HEK293 (cell line): ENCODE measurements around the gene PIM3.

ENCODE experiments used
- BCL6B ChIP-seq: fragments of 450-650 bp; formaldehyde crosslinking; IDR thresholded peaks from 2 replicates; pipeline ENCODE4 v1.5.1; 2017; ENCODE audit warnings: missing biosample characterization, missing genetic modification characterization
- GLIS2 ChIP-seq: fragments of 450-650 bp; formaldehyde crosslinking; IDR thresholded peaks from 2 replicates; pipeline ENCODE4 v1.5.1; 2016; ENCODE audit warnings: missing biosample characterization, missing genetic modification characterization
- KLF8 ChIP-seq: fragments of 450-650 bp; formaldehyde crosslinking; IDR thresholded peaks from 2 replicates; pipeline ENCODE4 v1.5.1; 2016; ENCODE audit warnings: missing biosample characterization, missing genetic modification characterization
- KLF9 ChIP-seq: fragments of 450-650 bp; formaldehyde crosslinking; IDR thresholded peaks from 2 replicates; pipeline ENCODE4 v1.5.1; 2016; ENCODE audit warnings: missing biosample characterization, missing genetic modification characterization, low read depth
- MYNN ChIP-seq: fragments of 450-650 bp; formaldehyde crosslinking; IDR thresholded peaks from 2 replicates; pipeline ENCODE4 v1.5.1; 2016; ENCODE audit warnings: missing biosample characterization, missing genetic modification characterization, borderline replicate concordance
- OSR2 ChIP-seq: fragments of 450-650 bp; formaldehyde crosslinking; IDR thresholded peaks from 2 replicates; pipeline ENCODE4 v1.5.1; 2016; ENCODE audit warnings: missing biosample characterization, missing genetic modification characterization
- PRDM6 ChIP-seq: fragments of 450-650 bp; formaldehyde crosslinking; IDR thresholded peaks from 2 replicates; pipeline ENCODE4 v1.5.1; 2017; ENCODE audit warnings: missing biosample characterization, missing genetic modification characterization
- REPIN1 ChIP-seq: fragments of 450-650 bp; formaldehyde crosslinking; IDR thresholded peaks from 2 replicates; pipeline ENCODE4 v1.5.1; 2017; ENCODE audit warnings: missing biosample characterization, missing genetic modification characterization, low read depth
- SP3 ChIP-seq: fragments of 450-650 bp; formaldehyde crosslinking; IDR thresholded peaks from 2 replicates; pipeline ENCODE4 v1.5.1; 2016; ENCODE audit warnings: missing biosample characterization, missing genetic modification characterization
- ZBTB26 ChIP-seq: fragments of 450-650 bp; formaldehyde crosslinking; optimal IDR thresholded peaks from 2 replicates; pipeline ENCODE3; 2016; ENCODE audit warnings: missing biosample characterization, mild to moderate bottlenecking, missing genetic modification characterization
- ZBTB44 ChIP-seq: fragments of 450-650 bp; IDR thresholded peaks from 2 replicates; pipeline ENCODE4 v1.5.1; 2018; ENCODE audit warnings: missing biosample characterization, mild to moderate bottlenecking, missing genetic modification characterization
- ZBTB48 ChIP-seq: fragments of 450-650 bp; formaldehyde crosslinking; IDR thresholded peaks from 2 replicates; pipeline ENCODE4 v1.5.1; 2016; ENCODE audit warnings: missing biosample characterization, missing genetic modification characterization
- ZNF112 ChIP-seq: fragments of 450-650 bp; formaldehyde crosslinking; IDR thresholded peaks from 2 replicates; pipeline ENCODE4 v1.5.0; 2017; ENCODE audit warnings: missing biosample characterization, missing genetic modification characterization
- ZNF132 ChIP-seq: fragments of 450-650 bp; formaldehyde crosslinking; IDR thresholded peaks from 2 replicates; pipeline ENCODE4 v1.5.1; 2017; ENCODE audit warnings: missing biosample characterization, missing genetic modification characterization, borderline replicate concordance
- ZNF146 ChIP-seq: fragments of 450-650 bp; formaldehyde crosslinking; IDR thresholded peaks from 2 replicates; pipeline ENCODE4 v1.5.1; 2016; ENCODE audit warnings: missing biosample characterization, missing genetic modification characterization
- ZNF169 ChIP-seq: fragments of 450-650 bp; formaldehyde crosslinking; IDR thresholded peaks from 2 replicates; pipeline ENCODE4 v1.5.1; 2016; ENCODE audit warnings: missing biosample characterization, missing genetic modification characterization
- ZNF324 ChIP-seq: fragments of 450-650 bp; formaldehyde crosslinking; IDR thresholded peaks from 2 replicates; pipeline ENCODE4 v1.5.1; 2016; ENCODE audit warnings: missing biosample characterization, missing genetic modification characterization
- ZNF354C ChIP-seq: fragments of 450-650 bp; formaldehyde crosslinking; IDR thresholded peaks from 2 replicates; pipeline ENCODE4 v1.5.1; 2016; ENCODE audit warnings: missing biosample characterization, missing genetic modification characterization, low read depth, borderline replicate concordance
- ZNF404 ChIP-seq: fragments of 450-650 bp; formaldehyde crosslinking; IDR thresholded peaks from 2 replicates; pipeline ENCODE4 v1.5.1; 2017; ENCODE audit warnings: missing biosample characterization, missing genetic modification characterization
- ZNF510 ChIP-seq: fragments of 450-650 bp; formaldehyde crosslinking; IDR thresholded peaks from 2 replicates; pipeline ENCODE4 v1.5.1; 2018; ENCODE audit warnings: mild to moderate bottlenecking, missing genetic modification characterization, missing biosample characterization; ENCODE audit not compliant: insufficient replicate concordance
- ZNF530 ChIP-seq: fragments of 450-650 bp; formaldehyde crosslinking; IDR thresholded peaks from 2 replicates; pipeline ENCODE4 v1.5.1; 2016; ENCODE audit warnings: low read depth, missing biosample characterization, missing genetic modification characterization
- ZNF555 ChIP-seq: fragments of 450-650 bp; formaldehyde crosslinking; conservative IDR thresholded peaks from 2 replicates; pipeline ENCODE4 v1.5.1; 2017; ENCODE audit warnings: missing biosample characterization, mild to moderate bottlenecking, missing genetic modification characterization, inconsistent platforms
- ZNF629 ChIP-seq: fragments of 450-650 bp; formaldehyde crosslinking; IDR thresholded peaks from 2 replicates; pipeline ENCODE4 v1.5.1; 2017; ENCODE audit warnings: missing biosample characterization, missing genetic modification characterization
- ZNF76 ChIP-seq: fragments of 450-650 bp; formaldehyde crosslinking; IDR thresholded peaks from 2 replicates; pipeline ENCODE4; 2016; ENCODE audit warnings: low read depth, missing biosample characterization, missing genetic modification characterization, borderline replicate concordance
- ZNF792 ChIP-seq: fragments of 450-650 bp; formaldehyde crosslinking; IDR thresholded peaks from 2 replicates; pipeline ENCODE4 v1.5.1; 2016; ENCODE audit warnings: missing biosample characterization, missing genetic modification characterization
- ZSCAN16 ChIP-seq: fragments of 450-650 bp; formaldehyde crosslinking; IDR thresholded peaks from 2 replicates; pipeline ENCODE4 v1.5.1; 2016; ENCODE audit warnings: missing biosample characterization, missing genetic modification characterization
- ZSCAN4 ChIP-seq: fragments of 450-650 bp; formaldehyde crosslinking; IDR thresholded peaks from 2 replicates; pipeline ENCODE4 v1.5.1; 2017; ENCODE audit warnings: missing biosample characterization, missing genetic modification characterization
- TF ChIP-seq, protein P1 (sequence below): fragments of 450-650 bp; formaldehyde crosslinking; IDR thresholded peaks from 2 replicates; pipeline ENCODE4 v1.5.1; 2016; ENCODE audit warnings: missing biosample characterization, missing genetic modification characterization
- TF ChIP-seq, protein P2 (sequence below): fragments of 450-650 bp; formaldehyde crosslinking; IDR thresholded peaks from 2 replicates; pipeline ENCODE4 v1.5.1; 2016; ENCODE audit warnings: missing biosample characterization, missing genetic modification characterization

The PIM3 gene

GRCh38 chr22:49917974-49918910, 42.3 kb upstream of the PIM3 start, which contains the start of the genes ALG12 and CRELD2 (continued):
- TF ChIP-seq GLIS2 (tag by site-specific recombination) = no peak
- TF ChIP-seq ZNF555 = no peak
- TF ChIP-seq ZNF169 (tag by site-specific recombination) = no peak
- TF ChIP-seq ZNF530 (tag by site-specific recombination) = no peak
- no peak for TF ChIP-seq ZNF354C
- no peak for TF ChIP-seq BCL6B (tag by site-specific recombination)
- TF ChIP-seq ZBTB44 = 0 out of 2 replicates have a peak, but pooled peaks have one; percentile 23
- no peak for TF ChIP-seq ZNF404 (tag by site-specific recombination)
- no peak for TF ChIP-seq ZSCAN16 (tag by site-specific recombination)
- TF ChIP-seq ZNF76 = peak; percentile 78; the same call in 1 of the 2 replicates
- TF ChIP-seq ZNF510 (tag by site-specific recombination) = no peak
- peak; percentile 96 for TF ChIP-seq ZBTB26 (tag by site-specific recombination)
- TF ChIP-seq OSR2 (tag by site-specific recombination) = peak; percentile 29
- TF ChIP-seq ZNF112 (tag by site-specific recombination) = no peak
- TF ChIP-seq ZBTB48 (tag by site-specific recombination) = no peak
- TF ChIP-seq ZNF792 (tag by site-specific recombination) = no peak
- no peak for TF ChIP-seq ZSCAN4 (tag by site-specific recombination)
- TF ChIP-seq, protein P1, sequence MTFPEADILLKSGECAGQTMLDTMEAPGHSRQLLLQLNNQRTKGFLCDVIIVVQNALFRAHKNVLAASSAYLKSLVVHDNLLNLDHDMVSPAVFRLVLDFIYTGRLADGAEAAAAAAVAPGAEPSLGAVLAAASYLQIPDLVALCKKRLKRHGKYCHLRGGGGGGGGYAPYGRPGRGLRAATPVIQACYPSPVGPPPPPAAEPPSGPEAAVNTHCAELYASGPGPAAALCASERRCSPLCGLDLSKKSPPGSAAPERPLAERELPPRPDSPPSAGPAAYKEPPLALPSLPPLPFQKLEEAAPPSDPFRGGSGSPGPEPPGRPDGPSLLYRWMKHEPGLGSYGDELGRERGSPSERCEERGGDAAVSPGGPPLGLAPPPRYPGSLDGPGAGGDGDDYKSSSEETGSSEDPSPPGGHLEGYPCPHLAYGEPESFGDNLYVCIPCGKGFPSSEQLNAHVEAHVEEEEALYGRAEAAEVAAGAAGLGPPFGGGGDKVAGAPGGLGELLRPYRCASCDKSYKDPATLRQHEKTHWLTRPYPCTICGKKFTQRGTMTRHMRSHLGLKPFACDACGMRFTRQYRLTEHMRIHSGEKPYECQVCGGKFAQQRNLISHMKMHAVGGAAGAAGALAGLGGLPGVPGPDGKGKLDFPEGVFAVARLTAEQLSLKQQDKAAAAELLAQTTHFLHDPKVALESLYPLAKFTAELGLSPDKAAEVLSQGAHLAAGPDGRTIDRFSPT (tag by site-specific recombination) = no peak
- peak; percentile 98 for TF ChIP-seq SP3 (tag by site-specific recombination)
- TF ChIP-seq, protein P2, sequence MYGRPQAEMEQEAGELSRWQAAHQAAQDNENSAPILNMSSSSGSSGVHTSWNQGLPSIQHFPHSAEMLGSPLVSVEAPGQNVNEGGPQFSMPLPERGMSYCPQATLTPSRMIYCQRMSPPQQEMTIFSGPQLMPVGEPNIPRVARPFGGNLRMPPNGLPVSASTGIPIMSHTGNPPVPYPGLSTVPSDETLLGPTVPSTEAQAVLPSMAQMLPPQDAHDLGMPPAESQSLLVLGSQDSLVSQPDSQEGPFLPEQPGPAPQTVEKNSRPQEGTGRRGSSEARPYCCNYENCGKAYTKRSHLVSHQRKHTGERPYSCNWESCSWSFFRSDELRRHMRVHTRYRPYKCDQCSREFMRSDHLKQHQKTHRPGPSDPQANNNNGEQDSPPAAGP = peak; percentile 63
- TF ChIP-seq ZNF146 = no peak
- no peak for TF ChIP-seq MYNN (tag by site-specific recombination)
- TF ChIP-seq ZNF132 (tag by site-specific recombination) = no peak
- 0 out of 2 replicates have a peak, but pooled peaks have one; percentile 27 for TF ChIP-seq ZNF324 (tag by site-specific recombination)
- no peak for TF ChIP-seq REPIN1 (tag by site-specific recombination)
- TF ChIP-seq KLF8 = peak; percentile 96
- no peak for TF ChIP-seq ZNF629 (tag by site-specific recombination)
- TF ChIP-seq PRDM6 (tag by site-specific recombination) = no peak
- peak; percentile 77 for TF ChIP-seq KLF9 (tag by site-specific recombination)
